SK-N-MC (cell line): ENCODE data around the gene EFCC1.

Experiments
- DNase-seq: peaks from one replicate; pipeline ENCODE4 v3.0.0-alpha.2; 2011; ENCODE audit warnings: low read depth, low spot score
- H3K27ac ChIP-seq: fragments of 200-600 bp; sonication (generic); 2 replicates; pipeline ENCODE4 v1.5.1; 2016; ENCODE audit warnings: mixed run types
- H3K36me3 ChIP-seq: fragments of 200-600 bp; sonication (generic); 2 replicates; pipeline ENCODE4 v1.6.1; 2017; ENCODE audit warnings: antibody characterized with exemption, low read length, mixed read lengths; ENCODE audit not compliant: insufficient read depth
- H3K4me3 ChIP-seq: fragments of 200-600 bp; sonication (generic); 2 replicates; pipeline ENCODE4 v1.5.1; 2016
- H3K9ac ChIP-seq: fragments of 200-600 bp; sonication (generic); 2 replicates; pipeline ENCODE4 v1.8.0; 2017; ENCODE audit warnings: mixed run types, mixed read lengths; ENCODE audit not compliant: insufficient read length
- H3K9me3 ChIP-seq: fragments of 200-600 bp; sonication (generic); 2 replicates; pipeline ENCODE4 v1.6.1; 2017; ENCODE audit warnings: low read depth, mild to moderate bottlenecking, antibody characterized with exemption, low read length, moderate library complexity, mixed read lengths
- EZH2 ChIP-seq: fragments of 200-600 bp; sonication (generic); IDR thresholded peaks from one replicate; pipeline ENCODE4 v1.6.1; 2017; ENCODE audit warnings: antibody characterized with exemption
- FOXP2 ChIP-seq: optimal IDR thresholded peaks from 2 replicates; pipeline ENCODE3; 2011; ENCODE audit warnings: mild to moderate bottlenecking, moderate library complexity; ENCODE audit not compliant: insufficient read depth; ENCODE audit errors: extremely low read length, control extremely low read depth
- POLR2AphosphoS5 ChIP-seq: IDR thresholded peaks from 2 replicates; pipeline ENCODE4 v1.6.1; 2012; ENCODE audit warnings: mild to moderate bottlenecking, low read depth, low read length, borderline replicate concordance

The EFCC1 gene

GRCh38 chr3:129005526-129006303 is 4.6 kb downstream of the EFCC1 start:
- H3K27ac ChIP-seq, result no peak overlapping the region
- TF ChIP-seq EZH2 (no peak), POLR2AphosphoS5 (no peak), FOXP2 (no peak)
- no peak overlapping the region for H3K9ac ChIP-seq
- H3K36me3 ChIP-seq, result no peaks in the 10 kb centered on the region
- H3K9me3 ChIP-seq, result no peaks in the 10 kb centered on the region
- no peak for DNase-seq
- no peak overlapping the region for H3K4me3 ChIP-seq

- DNase-seq, result no peak
- Histone ChIP-seq H3K4me3 (no peak overlapping the region), H3K9ac (no peak overlapping the region), H3K9me3 (no peaks in the 10 kb centered on the region), H3K27ac (no peak overlapping the region), H3K36me3 (no peaks in the 10 kb centered on the region)
- no peak for TF ChIP-seq FOXP2
Measured at GRCh38 chr3:129006864-129007263, 5.8 kb downstream of the EFCC1 start.

- Histone ChIP-seq H3K36me3 (no peaks in the 10 kb centered on the region), H3K9ac (no peak overlapping the region), H3K4me3 (no peak overlapping the region), H3K27ac (no peak overlapping the region), H3K9me3 (no peaks in the 10 kb centered on the region)
- no peak for TF ChIP-seq EZH2
- no peak for TF ChIP-seq POLR2AphosphoS5
- no peak for TF ChIP-seq FOXP2
- no peak for DNase-seq
Measured at GRCh38 chr3:129007792-129008191, 6.7 kb downstream of the EFCC1 start.

- DNase-seq, result no peak
Measured at GRCh38 chr3:129009266-129009665, 8.2 kb downstream of the EFCC1 start.

GRCh38 chr3:129010310-129010956 is 9.3 kb downstream of the EFCC1 start:
- no peak overlapping the region for H3K9ac ChIP-seq
- H3K36me3 ChIP-seq, result no peaks in the 10 kb centered on the region
- DNase-seq, result no peak
- no peak for TF ChIP-seq FOXP2
- no peak for TF ChIP-seq EZH2
- TF ChIP-seq POLR2AphosphoS5, result no peak
- H3K4me3 ChIP-seq, result no peak overlapping the region
- no peaks in the 10 kb centered on the region for H3K9me3 ChIP-seq
- H3K27ac ChIP-seq, result no peak overlapping the region

More at GRCh38 chr3:129009266-129009665, 8.2 kb downstream of the EFCC1 start:
- Histone ChIP-seq H3K9ac (no peak overlapping the region), H3K9me3 (no peaks in the 10 kb centered on the region), H3K27ac (no peak overlapping the region), H3K4me3 (no peak overlapping the region), H3K36me3 (no peaks in the 10 kb centered on the region)
- TF ChIP-seq EZH2 (no peak), POLR2AphosphoS5 (no peak), FOXP2 (no peak)

- Histone ChIP-seq H3K36me3 (no peaks in the 10 kb centered on the region), H3K4me3 (no peak overlapping the region), H3K9me3 (no peaks in the 10 kb centered on the region), H3K9ac (no peak overlapping the region), H3K27ac (no peak overlapping the region)
- TF ChIP-seq EZH2 (no peak), POLR2AphosphoS5 (no peak), FOXP2 (no peak)
- DNase-seq, result no peak
Measured at GRCh38 chr3:129013491-129013891, 12.4 kb downstream of the EFCC1 start.

- Histone ChIP-seq H3K36me3 (no peaks in the 10 kb centered on the region), H3K27ac (no peak overlapping the region), H3K9ac (no peak overlapping the region), H3K9me3 (no peaks in the 10 kb centered on the region), H3K4me3 (no peak overlapping the region)
- no peak for DNase-seq
- TF ChIP-seq FOXP2 (no peak), POLR2AphosphoS5 (no peak), EZH2 (no peak)
Measured at GRCh38 chr3:129014148-129014547, 13.0 kb downstream of the EFCC1 start.

GRCh38 chr3:129014793-129015345 is 13.8 kb downstream of the EFCC1 start:
- Histone ChIP-seq H3K9ac (no peak overlapping the region), H3K27ac (no peak overlapping the region), H3K9me3 (no peaks in the 10 kb centered on the region), H3K36me3 (no peaks in the 10 kb centered on the region), H3K4me3 (no peak overlapping the region)
- no peak for DNase-seq
- TF ChIP-seq EZH2 (no peak), POLR2AphosphoS5 (no peak)
